OCI-LY1 (cell line): ENCODE results near the gene IRF2.

Experiments
- H2AFZ ChIP-seq: fragments of 200-600 bp; sonication (generic), shearing (Covaris generic); 2 replicates; pipeline ENCODE4 v1.6.0; 2014; ENCODE audit warnings: antibody characterized with exemption, mild to moderate bottlenecking, low read length
- H3F3A ChIP-seq: fragments of 200-600 bp; sonication (generic), shearing (Covaris generic); 2 replicates; pipeline ENCODE4 v1.6.0; 2014; ENCODE audit warnings: mild to moderate bottlenecking, antibody characterized with exemption, low read length, moderate library complexity; ENCODE audit not compliant: insufficient read depth
- H3K27ac ChIP-seq: fragments of 200-600 bp; sonication (generic); 2 replicates; pipeline ENCODE4 v1.5.1; 2014; ENCODE audit warnings: low read length, mixed run types, mild to moderate bottlenecking, low read depth; ENCODE audit not compliant: poor library complexity, severe bottlenecking
- H3K27me3 ChIP-seq: fragments of 200-600 bp; sonication (generic); 2 replicates; pipeline ENCODE4 v1.6.0; 2014; ENCODE audit warnings: antibody characterized with exemption, mild to moderate bottlenecking, low read length, moderate library complexity; ENCODE audit not compliant: insufficient read depth
- H3K36me3 ChIP-seq: fragments of 200-600 bp; sonication (generic); 2 replicates; pipeline ENCODE4 v1.6.1; 2014; ENCODE audit warnings: mild to moderate bottlenecking, antibody characterized with exemption, low read length, moderate library complexity, mixed read lengths; ENCODE audit not compliant: insufficient read depth
- H3K4me1 ChIP-seq: fragments of 200-600 bp; sonication (generic); 2 replicates; pipeline ENCODE4 v1.5.1; 2014; ENCODE audit warnings: mild to moderate bottlenecking, low read length, moderate library complexity; ENCODE audit not compliant: insufficient read depth, severe bottlenecking
- H3K4me2 ChIP-seq: fragments of 200-600 bp; sonication (generic), shearing (Covaris generic); 2 replicates; pipeline ENCODE4 v1.6.1; 2014; ENCODE audit warnings: low read length
- H3K4me3 ChIP-seq: fragments of 200-600 bp; sonication (generic); 2 replicates; pipeline ENCODE4 v1.5.1; 2014; ENCODE audit warnings: low read length, low read depth, mild to moderate bottlenecking, mixed read lengths; ENCODE audit not compliant: poor library complexity, severe bottlenecking
- H3K79me2 ChIP-seq: fragments of 200-600 bp; shearing (Covaris generic); 2 replicates; pipeline ENCODE4 v1.6.1; 2016; ENCODE audit warnings: mixed run types, low read length, mixed read lengths; ENCODE audit not compliant: insufficient read depth
- H3K9ac ChIP-seq: fragments of 200-600 bp; sonication (generic), shearing (Covaris generic); 2 replicates; pipeline ENCODE4 v1.6.1; 2014; ENCODE audit warnings: mild to moderate bottlenecking, low read length, mixed read lengths
- H3K9me2 ChIP-seq: fragments of 200-600 bp; sonication (generic), shearing (Covaris generic); 2 replicates; pipeline ENCODE4 v1.6.1; 2014; ENCODE audit warnings: low read depth, mild to moderate bottlenecking, low read length, mixed read lengths
- H3K9me3 ChIP-seq: fragments of 200-600 bp; shearing (Covaris generic); 2 replicates; pipeline ENCODE4 v1.6.1; 2014; ENCODE audit warnings: low read length, mixed read lengths
- H4K20me1 ChIP-seq: fragments of 200-600 bp; sonication (generic), shearing (Covaris generic); 2 replicates; pipeline ENCODE4 v1.6.0; 2016; ENCODE audit warnings: mild to moderate bottlenecking, low read length; ENCODE audit not compliant: insufficient read depth
- EZH2 ChIP-seq: fragments of 200-600 bp; sonication (generic), shearing (Covaris generic); IDR thresholded peaks from 2 replicates; pipeline ENCODE4 v1.8.0; 2017; ENCODE audit warnings: borderline replicate concordance, mixed run types, mild to moderate bottlenecking, antibody characterized with exemption, low read length, moderate library complexity, mixed read lengths
- TF ChIP-seq, protein P1 (sequence below): fragments of 200-600 bp; sonication (generic), shearing (Covaris generic); IDR thresholded peaks from 2 replicates; pipeline ENCODE4 v1.5.1; 2017; ENCODE audit warnings: mild to moderate bottlenecking, antibody characterized with exemption, low read length, moderate library complexity, mixed read lengths

Gene IRF2

DNA sequence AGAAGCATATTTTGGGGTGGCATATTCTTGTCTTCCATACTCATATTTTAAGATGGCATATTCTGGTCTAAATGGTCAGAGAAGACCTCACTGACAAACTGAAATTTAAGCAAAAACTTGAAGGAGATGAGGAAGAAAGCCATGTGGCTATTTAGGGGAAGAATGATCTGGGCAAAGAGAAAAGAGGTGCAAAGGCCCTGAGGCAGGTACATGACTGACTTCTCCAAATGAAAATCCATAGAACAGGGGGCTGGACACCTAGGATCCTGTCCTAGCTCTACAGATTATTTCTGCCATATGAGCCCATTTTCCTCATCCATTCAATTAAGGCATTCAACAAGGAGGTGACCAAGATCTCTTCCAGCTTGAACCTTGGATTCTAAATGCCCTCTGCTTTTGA lies 105.6 kb downstream of the IRF2 start:
- Histone ChIP-seq H3F3A (no peaks in the 10 kb centered on the region), H4K20me1 (no peaks in the 10 kb centered on the region), H3K4me3 (no peak overlapping the region), H3K9me3 (no peaks in the 10 kb centered on the region), H2AFZ (no peak overlapping the region), H3K9ac (no peak overlapping the region), H3K4me2 (no peak overlapping the region), H3K27ac (no peak overlapping the region), H3K79me2 (no peaks in the 10 kb centered on the region), H3K9me2 (no peaks in the 10 kb centered on the region), H3K4me1 (peaks cover 20% of the 10 kb centered on the region), H3K27me3 (no peaks in the 10 kb centered on the region), H3K36me3 (no peaks in the 10 kb centered on the region)
- TF ChIP-seq, protein P1, sequence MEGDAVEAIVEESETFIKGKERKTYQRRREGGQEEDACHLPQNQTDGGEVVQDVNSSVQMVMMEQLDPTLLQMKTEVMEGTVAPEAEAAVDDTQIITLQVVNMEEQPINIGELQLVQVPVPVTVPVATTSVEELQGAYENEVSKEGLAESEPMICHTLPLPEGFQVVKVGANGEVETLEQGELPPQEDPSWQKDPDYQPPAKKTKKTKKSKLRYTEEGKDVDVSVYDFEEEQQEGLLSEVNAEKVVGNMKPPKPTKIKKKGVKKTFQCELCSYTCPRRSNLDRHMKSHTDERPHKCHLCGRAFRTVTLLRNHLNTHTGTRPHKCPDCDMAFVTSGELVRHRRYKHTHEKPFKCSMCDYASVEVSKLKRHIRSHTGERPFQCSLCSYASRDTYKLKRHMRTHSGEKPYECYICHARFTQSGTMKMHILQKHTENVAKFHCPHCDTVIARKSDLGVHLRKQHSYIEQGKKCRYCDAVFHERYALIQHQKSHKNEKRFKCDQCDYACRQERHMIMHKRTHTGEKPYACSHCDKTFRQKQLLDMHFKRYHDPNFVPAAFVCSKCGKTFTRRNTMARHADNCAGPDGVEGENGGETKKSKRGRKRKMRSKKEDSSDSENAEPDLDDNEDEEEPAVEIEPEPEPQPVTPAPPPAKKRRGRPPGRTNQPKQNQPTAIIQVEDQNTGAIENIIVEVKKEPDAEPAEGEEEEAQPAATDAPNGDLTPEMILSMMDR: no peak
- TF ChIP-seq EZH2: no peak

DNA sequence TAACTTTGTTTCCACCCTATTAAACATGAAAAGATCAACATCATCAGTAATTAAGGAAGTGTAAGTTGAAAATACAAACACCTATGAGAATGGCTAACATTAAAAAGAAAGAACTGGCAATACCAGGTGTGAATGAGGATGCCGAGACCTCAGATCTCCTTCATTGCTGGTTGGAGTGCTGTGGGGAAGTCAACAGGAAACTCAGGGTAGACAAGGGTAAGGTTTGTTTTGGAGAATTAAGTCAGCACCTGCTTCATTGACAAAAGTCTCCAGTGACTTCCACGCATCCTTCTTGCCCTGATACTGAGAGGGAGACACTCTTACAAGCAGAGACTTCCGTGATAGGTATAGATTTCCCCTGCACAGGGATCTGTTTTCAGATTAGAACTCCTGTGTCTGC lies 106.1 kb downstream of the IRF2 start:
- H3K4me3 ChIP-seq: no peak overlapping the region
- H3K9me3 ChIP-seq: no peaks in the 10 kb centered on the region
- no peaks in the 10 kb centered on the region for H3K27me3 ChIP-seq
- no peak for TF ChIP-seq EZH2
- TF ChIP-seq, protein P1: no peak
- H3K27ac ChIP-seq: no peak overlapping the region
- H3K9me2 ChIP-seq: no peaks in the 10 kb centered on the region
- no peaks in the 10 kb centered on the region for H3K79me2 ChIP-seq
- no peaks in the 10 kb centered on the region for H3K36me3 ChIP-seq
- H3K9ac ChIP-seq: no peak overlapping the region
- no peak overlapping the region for H2AFZ ChIP-seq
- H4K20me1 ChIP-seq: no peaks in the 10 kb centered on the region
- H3K4me2 ChIP-seq: no peak overlapping the region
- H3F3A ChIP-seq: no peaks in the 10 kb centered on the region
- peaks cover 20% of the 10 kb centered on the region for H3K4me1 ChIP-seq

DNA sequence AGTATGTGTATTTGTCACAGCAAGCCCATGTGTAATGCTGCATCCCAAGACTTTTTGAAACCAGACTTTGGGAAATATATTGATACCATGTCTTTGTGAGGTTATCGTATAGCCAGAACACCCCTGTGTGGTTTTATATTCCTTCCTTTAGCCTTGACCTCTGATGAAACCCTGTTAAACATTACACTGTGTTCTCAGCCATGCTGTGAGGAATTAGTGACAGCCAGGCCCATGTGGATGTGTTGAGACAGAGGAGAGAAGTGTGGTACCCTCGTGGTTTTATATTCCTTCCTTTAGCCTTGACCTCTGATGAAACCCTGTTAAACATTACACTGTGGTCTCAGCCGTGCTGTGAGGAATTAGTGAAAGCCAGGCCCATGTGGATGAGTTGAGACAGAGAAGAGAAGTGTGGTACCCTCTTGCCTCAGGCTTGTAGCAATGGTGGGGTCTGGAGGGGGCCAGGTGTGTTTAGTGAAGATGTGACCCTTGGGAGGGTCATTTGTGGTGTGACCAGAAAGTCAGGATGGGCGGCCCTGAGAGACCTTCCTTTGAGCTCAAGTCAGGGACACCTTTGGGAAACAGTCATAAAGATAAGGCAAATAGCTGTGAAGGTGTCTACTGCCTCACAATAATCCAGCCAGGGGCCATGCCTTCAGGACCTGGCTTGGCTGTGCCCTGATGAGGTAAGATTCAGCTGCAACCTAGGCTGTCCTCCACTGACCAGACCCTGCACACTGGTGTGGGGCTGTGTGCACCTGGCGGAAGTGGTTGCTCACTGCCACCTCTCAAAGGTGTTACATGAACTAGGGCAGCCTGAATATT lies 110.0 kb downstream of the IRF2 start:
- H3K27ac ChIP-seq: peak overlapping the region; percentile 53
- no peaks in the 10 kb centered on the region for H3K36me3 ChIP-seq
- no peak overlapping the region for H3K9ac ChIP-seq
- H3F3A ChIP-seq: no peaks in the 10 kb centered on the region
- H2AFZ ChIP-seq: no peak overlapping the region
- TF ChIP-seq, protein P1: no peak
- TF ChIP-seq EZH2: no peak
- no peaks in the 10 kb centered on the region for H3K79me2 ChIP-seq
- no peaks in the 10 kb centered on the region for H4K20me1 ChIP-seq
- no peak overlapping the region for H3K4me3 ChIP-seq
- no peaks in the 10 kb centered on the region for H3K9me2 ChIP-seq
- no peak overlapping the region; the same call in 1 of the 2 replicates for H3K4me2 ChIP-seq
- H3K4me1 ChIP-seq: peaks cover 20% of the 10 kb centered on the region
- H3K9me3 ChIP-seq: no peaks in the 10 kb centered on the region
- no peaks in the 10 kb centered on the region for H3K27me3 ChIP-seq
